A172 (cell line): Measurements from ENCODE around the gene TYW5. TPM values are rescaled to one million over a fixed set of nuclear protein-coding genes. Genes with fewer than 3 reads are reported as not detected.

Experiments used
- DNase-seq: peaks from one replicate; pipeline ENCODE4 v3.0.0-alpha.2; 2015; ENCODE audit warnings: low spot score
- total RNA-seq: library from RNA; depleted of rRNA; stranded (reverse); fragments of >200 nt; shearing (Covaris generic); gene quantifications from 2 replicates; pipeline ENCODE4 v1.2.3, GENCODE V29; 2014; rRNA removed

The TYW5 gene
- total RNA-seq = 7.9 and 8.8 TPM in 2 replicates

GRCh38 chr2:199955339-199956061, at the start of gene TYW5, which contains the start of gene MAIP1:
Gene TYW5, minus strand, starts transcription at chr2:199955491. Its CDS starts 21 bp downstream, at chr2:199955470.
Gene MAIP1, plus strand, starts transcription at chr2:199955582. Its CDS starts 217 bp downstream, at chr2:199955799.
- peak; percentile 72 for DNase-seq

GRCh38 chr2:200003444-200003843, 48.2 kb upstream of the TYW5 start:
- DNase-seq = peak; percentile 6

GRCh38 chr2:200000444-200001163, 45.3 kb upstream of the TYW5 start:
- DNase-seq = no peak

GRCh38 chr2:199999166-199999565, 43.9 kb upstream of the TYW5 start:
- DNase-seq = no peak

- no peak for DNase-seq
Measured at GRCh38 chr2:199997296-199997695, 42.0 kb upstream of the TYW5 start.

GRCh38 chr2:199994896-199995295, 39.6 kb upstream of the TYW5 start:
- no peak for DNase-seq

- no peak for DNase-seq
Measured at GRCh38 chr2:199994371-199994770, 39.1 kb upstream of the TYW5 start.

- no peak for DNase-seq
Measured at GRCh38 chr2:199992296-199992695, 37.0 kb upstream of the TYW5 start.

- DNase-seq = no peak
Measured at GRCh38 chr2:199991691-199992090, 36.4 kb upstream of the TYW5 start.

- no peak for DNase-seq
Measured at GRCh38 chr2:199989822-199990221, 34.5 kb upstream of the TYW5 start.

- no peak for DNase-seq
Measured at GRCh38 chr2:199988151-199988550, 32.9 kb upstream of the TYW5 start.

GRCh38 chr2:199987586-199987985, 32.3 kb upstream of the TYW5 start:
- DNase-seq = no peak

GRCh38 chr2:199985625-199986207, 30.4 kb upstream of the TYW5 start:
- peak; percentile 84 for DNase-seq

GRCh38 chr2:199984755-199985154, 29.5 kb upstream of the TYW5 start:
- DNase-seq = no peak

GRCh38 chr2:199984159-199984558, 28.9 kb upstream of the TYW5 start:
- DNase-seq = no peak

GRCh38 chr2:199983534-199983933, 28.2 kb upstream of the TYW5 start:
- no peak for DNase-seq

GRCh38 chr2:199982126-199982843, 27.0 kb upstream of the TYW5 start:
- no peak for DNase-seq

- DNase-seq = peak; percentile 75
Measured at GRCh38 chr2:199979832-199980628, 24.7 kb upstream of the TYW5 start.

GRCh38 chr2:199979398-199979797, 24.1 kb upstream of the TYW5 start:
- no peak for DNase-seq

GRCh38 chr2:199977984-199978415, 22.7 kb upstream of the TYW5 start:
- peak; percentile 53 for DNase-seq

- DNase-seq = no peak
Measured at GRCh38 chr2:199975273-199975895, 20.1 kb upstream of the TYW5 start.
